Myocyte (in vitro differentiated cells): ENCODE data around the gene MEIOC. TPM values are rescaled to one million over a fixed set of nuclear protein-coding genes. Genes with fewer than 3 reads are reported as not detected.
"Not testable (repeated sequence)": the region's sequence is repeated elsewhere in the genome, so short reads cannot be mapped to it uniquely, and the experiment has no call there.

Source experiments
- DNase-seq: peaks from one replicate; pipeline ENCODE4 v3.0.0-alpha.2; 2012; ENCODE audit warnings: low read depth
- total RNA-seq: library from RNA; depleted of rRNA; stranded (reverse); fragments of >200 nt; gene quantifications from 2 replicates; pipeline ENCODE4 v1.2.3, GENCODE V29; 2014

The MEIOC gene
- total RNA-seq, 1 donor from 2014 or later: 0.11 TPM

GRCh38 chr17:44646280-44646679 lies 10.0 kb upstream of the MEIOC start:
- DNase-seq: no peak

GRCh38 chr17:44647736-44648135 lies 8.5 kb upstream of the MEIOC start:
- no peak for DNase-seq

- DNase-seq: no peak
Observed at GRCh38 chr17:44648963-44649362, 7.3 kb upstream of the MEIOC start.

- DNase-seq: no peak
Observed at GRCh38 chr17:44651228-44651627, 5.0 kb upstream of the MEIOC start.

GRCh38 chr17:44652727-44653126 lies 3.5 kb upstream of the MEIOC start:
- DNase-seq: no peak

- no peak for DNase-seq
Observed at GRCh38 chr17:44653384-44653783, 2.9 kb upstream of the MEIOC start.

GRCh38 chr17:44653954-44654353 lies 2.3 kb upstream of the MEIOC start:
- DNase-seq: no peak

GRCh38 chr17:44661835-44662234 lies 5.6 kb downstream of the MEIOC start:
- DNase-seq: no peak

- DNase-seq: no peak
Observed at GRCh38 chr17:44663095-44663494, 6.8 kb downstream of the MEIOC start.

- peak; percentile 20 for DNase-seq
Observed at GRCh38 chr17:44664867-44665266, 8.6 kb downstream of the MEIOC start.

- no peak for DNase-seq
Observed at GRCh38 chr17:44666006-44666405, 9.7 kb downstream of the MEIOC start.

- peak; percentile 19 for DNase-seq
Observed at GRCh38 chr17:44672479-44673093, 16.3 kb downstream of the MEIOC start.

- no peak for DNase-seq
Observed at GRCh38 chr17:44673893-44674292, 17.6 kb downstream of the MEIOC start.

GRCh38 chr17:44677136-44677535 lies 20.9 kb downstream of the MEIOC start:
- DNase-seq: no peak

GRCh38 chr17:44683303-44683702 lies 27.0 kb downstream of the MEIOC start:
- not testable (repeated sequence) for DNase-seq

GRCh38 chr17:44687756-44688155 lies 31.5 kb downstream of the MEIOC start:
- peak; percentile 81 for DNase-seq

- no peak for DNase-seq
Observed at GRCh38 chr17:44688200-44688599, 31.9 kb downstream of the MEIOC start.

- peak; percentile 10 for DNase-seq
Observed at GRCh38 chr17:44688675-44689476, 32.6 kb downstream of the MEIOC start.

- DNase-seq: peak; percentile 92
Observed at GRCh38 chr17:44689477-44690217, 33.4 kb downstream of the MEIOC start, which contains the start of gene CCDC43. TSS of gene CCDC43 (minus strand) at chr17:44689776. CDS start at chr17:44689753, 23 bp downstream.

GRCh38 chr17:44690746-44691306 lies 34.6 kb downstream of the MEIOC start:
- DNase-seq: peak; percentile 7

- no peak for DNase-seq
Observed at GRCh38 chr17:44693609-44694008, 37.3 kb downstream of the MEIOC start.

GRCh38 chr17:44700288-44700687 lies 44.0 kb downstream of the MEIOC start:
- DNase-seq: not testable (repeated sequence)
